PC-9 (cell line): ENCODE measurements around the gene KBTBD13.

Source experiments
- EZH2 ChIP-seq: fragments of 200-600 bp; sonication (generic); IDR thresholded peaks from 2 replicates; pipeline ENCODE4 v1.8.0; 2017; ENCODE audit warnings: antibody characterized with exemption, low read depth
- TF ChIP-seq, protein P1 (sequence below): fragments of 200-600 bp; sonication (generic); conservative IDR thresholded peaks from 2 replicates; pipeline ENCODE4 v1.6.1; 2017; ENCODE audit warnings: mixed run types, antibody characterized with exemption, mild to moderate bottlenecking, moderate library complexity

DNA sequence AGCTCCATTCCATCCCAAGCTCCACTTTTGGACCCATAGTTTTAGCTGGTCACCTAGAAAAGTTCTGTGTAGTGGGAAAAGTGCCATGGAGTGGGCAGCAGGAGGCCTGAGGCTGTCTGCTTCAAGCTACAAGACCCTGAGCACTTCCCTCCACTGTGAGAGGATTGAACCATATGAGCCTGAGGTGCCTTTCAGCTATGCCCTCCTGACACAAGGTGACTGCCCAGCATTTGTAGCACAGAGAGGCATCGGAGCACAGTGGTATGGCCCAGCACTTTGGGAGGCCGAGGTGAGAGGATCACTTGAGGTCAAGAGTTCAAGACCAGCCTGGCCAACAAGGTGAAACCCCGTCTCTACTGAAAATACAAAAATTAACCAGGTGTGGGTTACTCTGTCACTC lies 3.9 kb upstream of the KBTBD13 start:
- TF ChIP-seq, protein P1, sequence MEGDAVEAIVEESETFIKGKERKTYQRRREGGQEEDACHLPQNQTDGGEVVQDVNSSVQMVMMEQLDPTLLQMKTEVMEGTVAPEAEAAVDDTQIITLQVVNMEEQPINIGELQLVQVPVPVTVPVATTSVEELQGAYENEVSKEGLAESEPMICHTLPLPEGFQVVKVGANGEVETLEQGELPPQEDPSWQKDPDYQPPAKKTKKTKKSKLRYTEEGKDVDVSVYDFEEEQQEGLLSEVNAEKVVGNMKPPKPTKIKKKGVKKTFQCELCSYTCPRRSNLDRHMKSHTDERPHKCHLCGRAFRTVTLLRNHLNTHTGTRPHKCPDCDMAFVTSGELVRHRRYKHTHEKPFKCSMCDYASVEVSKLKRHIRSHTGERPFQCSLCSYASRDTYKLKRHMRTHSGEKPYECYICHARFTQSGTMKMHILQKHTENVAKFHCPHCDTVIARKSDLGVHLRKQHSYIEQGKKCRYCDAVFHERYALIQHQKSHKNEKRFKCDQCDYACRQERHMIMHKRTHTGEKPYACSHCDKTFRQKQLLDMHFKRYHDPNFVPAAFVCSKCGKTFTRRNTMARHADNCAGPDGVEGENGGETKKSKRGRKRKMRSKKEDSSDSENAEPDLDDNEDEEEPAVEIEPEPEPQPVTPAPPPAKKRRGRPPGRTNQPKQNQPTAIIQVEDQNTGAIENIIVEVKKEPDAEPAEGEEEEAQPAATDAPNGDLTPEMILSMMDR, result no peak
- no peak for TF ChIP-seq EZH2
